ENCODE results near the gene DDX21.
A peak's percentile ranks its signal among the peaks of the same experiment; 100 is the strongest.

DDX21 gene

DNA sequence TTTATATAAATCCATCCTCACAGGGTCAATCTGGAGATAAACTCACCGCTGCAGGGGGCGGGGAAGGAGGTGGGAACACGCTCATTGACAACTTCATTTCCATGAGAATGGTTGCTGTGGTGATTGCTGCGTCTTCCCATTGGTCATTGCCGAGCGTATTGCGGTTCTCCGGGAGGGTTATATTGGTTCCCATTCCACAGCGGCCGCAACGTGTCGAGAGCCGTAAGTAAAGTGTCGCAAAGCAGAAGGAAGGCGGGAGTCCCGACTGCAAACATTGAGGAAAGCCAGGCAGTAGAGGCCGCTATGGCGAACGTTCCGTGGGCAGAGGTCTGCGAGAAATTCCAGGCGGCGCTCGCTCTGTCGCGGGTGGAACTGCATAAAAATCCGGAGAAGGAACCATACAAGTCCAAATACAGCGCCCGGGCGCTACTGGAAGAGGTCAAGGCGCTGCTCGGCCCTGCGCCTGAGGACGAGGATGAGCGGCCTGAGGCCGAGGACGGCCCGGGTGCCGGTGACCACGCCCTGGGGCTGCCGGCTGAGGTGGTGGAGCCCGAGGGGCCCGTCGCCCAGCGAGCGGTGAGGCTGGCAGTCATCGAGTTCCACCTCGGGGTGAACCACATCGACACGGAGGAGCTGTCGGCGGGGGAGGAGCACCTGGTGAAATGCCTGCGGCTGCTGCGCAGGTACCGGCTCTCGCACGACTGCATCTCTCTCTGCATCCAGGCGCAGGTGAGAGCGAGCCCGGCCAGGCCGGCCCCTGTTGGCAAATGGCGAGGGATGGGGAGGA, 32.8 kb downstream of the DDX21 start, which contains the start of gene KIFBP:
TSS of gene KIFBP (plus strand) at position 274 of the 787 bp plus-strand sequence. CDS start at position 304, 30 bp downstream.
- DNase-seq (ENCODE audit: low read depth in 3 of 3) = peak; percentile 71 to 78 (median 73)

DNA sequence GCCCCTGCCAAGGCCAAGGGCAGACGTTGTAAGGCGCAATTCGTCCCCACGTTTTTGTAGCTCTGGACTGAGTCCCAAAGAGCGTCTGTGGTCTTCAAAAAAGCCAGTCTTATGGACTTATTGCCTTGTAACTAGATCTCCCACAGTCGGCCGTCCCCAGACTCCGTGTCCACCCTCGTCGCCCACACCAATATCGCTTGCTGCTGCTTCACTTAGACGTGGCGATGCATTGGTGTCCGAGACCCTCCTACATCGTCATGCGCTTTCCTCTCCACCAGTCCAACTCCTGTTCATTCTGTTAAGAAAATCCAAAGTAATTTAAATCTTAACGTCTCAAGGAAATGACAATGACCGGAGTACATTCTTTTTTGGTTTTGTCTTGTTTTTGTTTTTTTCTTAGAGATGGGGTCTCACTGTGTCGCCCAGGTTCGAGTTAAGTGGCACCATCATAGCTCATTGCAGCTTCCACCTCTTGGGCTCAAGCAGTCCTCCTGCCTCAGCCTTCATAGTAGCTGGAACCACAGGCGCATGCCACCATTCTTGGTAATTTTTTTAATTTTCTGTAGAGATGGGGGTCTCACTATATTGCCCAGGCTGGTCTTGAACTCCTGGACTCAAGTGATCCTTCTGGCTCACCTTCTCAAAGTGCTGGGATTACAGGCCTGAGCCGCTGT, 33.5 kb downstream of the DDX21 start:
- DNase-seq (ENCODE audit: low read depth in 3 of 3) = no peak

DNA sequence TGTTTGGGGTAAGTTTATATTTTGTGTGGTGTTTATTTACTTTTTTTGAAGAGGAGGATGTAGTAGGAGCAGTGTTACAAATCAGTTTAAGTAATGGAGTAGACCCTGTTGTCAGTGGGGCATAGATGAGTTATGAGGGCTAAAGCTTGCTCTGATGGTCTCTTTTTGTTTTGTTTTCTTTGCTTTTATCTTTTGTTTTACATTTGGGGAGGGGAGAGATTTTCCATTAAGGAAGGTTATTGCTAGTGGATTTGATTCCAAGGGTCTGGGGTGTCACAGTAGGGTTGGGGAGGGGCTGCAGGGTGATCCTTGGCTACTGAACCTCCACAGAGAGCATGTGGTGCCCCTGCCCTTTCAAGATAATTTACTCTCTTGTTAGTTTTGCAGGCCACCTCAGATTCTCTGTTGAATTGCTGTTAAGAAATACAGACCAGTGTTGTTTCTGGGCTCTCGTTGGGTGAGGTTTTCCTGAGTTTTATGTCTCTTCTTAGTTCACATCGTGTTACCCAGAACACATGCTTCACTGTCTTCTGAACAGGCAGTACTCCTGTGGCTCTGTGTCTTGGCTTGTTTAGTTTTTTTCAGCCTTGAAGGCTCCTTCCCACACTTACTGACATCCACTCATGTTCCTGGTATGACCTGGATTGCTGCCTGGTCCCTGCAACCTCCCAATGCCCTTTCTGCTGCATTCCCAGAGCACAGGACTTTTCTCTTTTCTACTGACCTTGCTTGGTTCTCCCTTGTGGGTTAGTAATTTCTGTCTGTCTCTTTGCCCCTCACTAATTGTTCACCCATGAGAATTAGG, 36.9 kb downstream of the DDX21 start:
- DNase-seq (ENCODE audit: low read depth in 3 of 3) = no peak

- DNase-seq (ENCODE audit: low read depth in 3 of 3) = no peak
These were observed 41.2 kb downstream of the DDX21 start for GRCh38 chr10:68997211-68997610.

- DNase-seq (ENCODE audit: low read depth in 3 of 3) = no peak
These were observed 48.9 kb downstream of the DDX21 start for GRCh38 chr10:69004821-69005220.

DNA sequence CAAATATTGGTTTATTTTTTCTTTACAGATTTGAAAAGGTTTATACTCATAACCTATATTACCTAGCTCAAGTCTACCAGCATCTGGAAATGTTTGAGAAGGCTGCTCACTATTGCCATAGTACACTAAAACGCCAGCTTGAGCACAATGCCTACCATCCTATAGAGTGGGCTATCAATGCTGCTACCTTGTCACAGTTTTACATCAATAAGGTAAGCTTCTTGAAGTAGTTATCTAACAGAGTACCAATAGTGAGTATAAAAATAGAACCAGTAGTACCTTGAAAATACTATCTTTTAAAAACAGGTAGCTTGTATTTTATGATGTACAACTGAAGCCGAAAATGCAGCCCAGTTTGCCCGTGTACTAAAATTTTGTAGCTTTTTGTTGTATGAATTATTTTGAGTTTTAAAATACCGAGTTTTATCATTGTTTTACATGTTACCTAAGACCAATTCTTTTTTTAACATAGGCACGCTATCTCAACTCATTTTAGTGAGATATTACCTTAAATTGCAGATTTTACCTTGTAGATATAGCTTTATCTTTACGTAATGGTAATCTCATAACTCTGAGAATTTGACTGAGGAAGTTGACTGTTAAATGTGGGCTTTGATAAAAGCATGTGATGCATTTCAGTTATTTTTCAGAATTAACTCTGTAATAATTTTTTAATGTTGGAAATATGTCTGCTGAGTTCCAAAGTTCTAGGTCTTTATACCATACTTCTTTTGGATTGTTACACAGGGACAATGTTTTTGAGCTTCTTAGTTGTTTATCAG, 49.9 kb downstream of the DDX21 start:
- DNase-seq (ENCODE audit: low read depth in 3 of 3) = no peak

- no peak for DNase-seq (ENCODE audit: low read depth in 3 of 3)
These were observed 51.3 kb downstream of the DDX21 start for GRCh38 chr10:69007260-69007659.

GRCh38 chr10:69009360-69009759, 53.4 kb downstream of the DDX21 start:
- DNase-seq (ENCODE audit: low read depth in 3 of 3) = no peak

- DNase-seq (ENCODE audit: low read depth in 3 of 3) = no peak
These were observed 54.2 kb downstream of the DDX21 start for GRCh38 chr10:69010151-69010640.

DNA sequence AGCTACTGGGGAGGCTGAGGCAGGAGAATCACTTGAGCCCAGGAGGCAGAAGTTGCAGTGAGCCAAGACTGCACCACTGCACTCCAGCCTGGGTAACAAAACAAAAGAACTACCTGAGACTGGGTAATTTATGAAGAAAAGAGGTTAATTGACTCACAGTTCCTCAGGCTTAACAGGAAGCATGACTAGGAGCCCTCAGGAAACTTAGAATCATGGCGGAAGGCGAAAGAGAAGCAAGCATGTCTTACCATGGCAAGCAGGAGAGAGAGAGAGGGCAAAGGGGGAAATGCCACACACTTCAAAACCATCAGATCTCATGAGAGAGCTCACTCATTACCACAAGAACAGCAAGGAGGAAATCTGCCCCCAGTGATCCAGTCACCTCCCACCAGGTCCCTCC, 56.8 kb downstream of the DDX21 start:
- DNase-seq (ENCODE audit: low read depth in 3 of 3) = peak in 1 of 3 donors; percentile 10

DNA sequence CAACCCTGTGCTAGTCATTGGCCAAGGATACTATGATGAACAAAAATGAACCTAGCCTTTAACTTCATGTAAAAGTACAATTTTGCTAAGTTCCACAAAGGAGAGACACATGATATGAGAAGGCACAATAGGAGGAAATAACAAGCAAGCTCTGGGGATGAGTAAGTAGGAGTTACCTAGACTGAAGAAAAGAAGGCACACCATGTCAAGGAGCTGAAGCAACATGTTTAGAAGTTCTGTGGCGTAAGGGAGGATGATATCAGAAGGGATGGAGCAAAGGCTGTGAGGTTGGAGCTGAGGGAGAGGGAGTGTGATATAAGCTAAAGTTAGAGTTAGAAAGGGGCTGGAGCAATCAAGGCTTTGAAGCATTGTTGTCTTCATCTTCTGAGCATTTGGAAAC, 58.2 kb downstream of the DDX21 start:
- no peak for DNase-seq (ENCODE audit: low read depth in 3 of 3)

DNA sequence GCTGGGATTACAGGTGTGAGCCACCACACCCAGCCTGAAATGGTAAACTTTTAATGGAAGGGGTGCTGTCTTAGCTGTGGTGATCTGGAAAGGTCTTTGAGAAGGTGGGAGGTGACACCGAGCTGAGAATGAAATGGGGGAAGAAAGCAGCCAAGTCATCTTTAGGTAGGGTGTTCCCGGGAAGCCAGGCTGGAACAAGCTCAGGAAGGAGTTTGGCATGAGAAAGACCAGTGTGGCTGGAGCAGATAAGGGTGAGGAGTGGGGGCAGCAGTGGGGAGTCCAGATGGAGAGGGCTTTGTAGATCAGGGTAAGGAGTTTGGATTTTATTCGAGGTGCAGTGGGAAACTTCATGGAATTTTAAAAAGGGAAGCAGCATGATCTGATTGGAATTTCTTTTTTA, 62.6 kb downstream of the DDX21 start:
- DNase-seq (ENCODE audit: low read depth in 3 of 3) = no peak

DNA sequence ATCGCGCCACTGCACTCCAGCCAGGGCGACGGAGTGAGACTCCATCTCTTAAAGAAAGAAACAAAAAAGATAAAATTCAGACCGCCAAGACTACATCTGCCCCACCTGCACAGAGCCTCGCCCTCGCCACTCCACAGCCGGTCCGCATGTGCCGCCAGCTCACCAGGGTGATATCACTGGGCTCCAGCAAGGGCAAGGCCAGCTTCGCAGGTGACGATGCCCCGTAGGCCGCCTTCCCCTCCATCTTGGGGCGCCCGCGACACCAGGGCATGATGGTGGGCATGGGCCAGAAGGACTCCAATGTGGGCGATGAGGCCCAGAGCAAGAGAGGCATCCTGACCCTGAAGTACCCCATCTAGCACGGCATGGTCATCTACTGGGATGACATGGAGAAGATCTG, 66.6 kb downstream of the DDX21 start:
- no peak for DNase-seq (ENCODE audit: low read depth in 3 of 3)

GRCh38 chr10:69025370-69025896, 69.5 kb downstream of the DDX21 start:
- DNase-seq (ENCODE audit: low read depth in 3 of 3) = no peak

DNA sequence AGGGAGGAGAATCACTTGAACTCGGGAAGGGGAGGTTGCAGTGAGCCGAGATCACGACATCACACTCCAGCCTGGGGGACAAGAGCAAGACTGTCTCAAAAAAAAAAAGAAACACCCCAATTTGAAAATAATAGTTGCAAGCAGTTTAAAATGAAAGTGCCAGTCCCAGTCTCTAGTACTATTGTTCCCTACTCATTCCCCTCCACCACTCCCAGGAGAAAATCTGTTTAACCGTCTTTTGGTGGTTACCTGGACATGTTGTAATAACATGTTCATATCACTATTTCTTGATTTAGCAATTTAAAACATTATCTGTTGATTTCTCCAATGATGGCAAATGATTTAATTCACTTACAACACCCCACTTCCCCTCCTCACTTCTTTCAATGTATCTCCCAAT, 77.3 kb downstream of the DDX21 start:
- DNase-seq (ENCODE audit: low read depth in 3 of 3) = no peak
